PFSK-1 (cell line): ENCODE data around the gene ATP6V0D1.

ENCODE experiments used
- FOXP2 ChIP-seq: optimal IDR thresholded peaks from 2 replicates; pipeline ENCODE3; 2011; ENCODE audit warnings: borderline replicate concordance, control low read depth, inconsistent platforms; ENCODE audit not compliant: insufficient read depth; ENCODE audit errors: extremely low read length, extremely low read depth
- POLR2AphosphoS5 ChIP-seq: IDR thresholded peaks from 2 replicates; pipeline ENCODE4 v1.6.1; 2012; ENCODE audit warnings: low read depth, mild to moderate bottlenecking, control low read depth, low read length, moderate library complexity
- SIN3A ChIP-seq: IDR thresholded peaks from 2 replicates; pipeline ENCODE4 v1.6.1; 2012; ENCODE audit warnings: mild to moderate bottlenecking, low read length, moderate library complexity, borderline replicate concordance; ENCODE audit not compliant: insufficient read depth
- TAF1 ChIP-seq: IDR thresholded peaks from 2 replicates; pipeline ENCODE4 v1.6.1; 2012; ENCODE audit warnings: low read length, control low read depth, borderline replicate concordance; ENCODE audit not compliant: insufficient read depth
- TF ChIP-seq, protein P1 (sequence below), 2 experiments: IDR thresholded peaks; 2 replicates each; pipeline versions ENCODE4 v1.6.1 to v1.8.0; 2011 to 2012; ENCODE audit warnings: low read depth in 2 of 2, low read length in 2 of 2, control low read depth in 1 of 2, inconsistent platforms in 1 of 2, mild to moderate bottlenecking in 1 of 2, moderate library complexity in 1 of 2; ENCODE audit not compliant: insufficient read depth in 1 of 2

ATP6V0D1 gene

GRCh38 chr16:67445913-67446907 lies 34.7 kb downstream of the ATP6V0D1 start:
- TF ChIP-seq FOXP2: no peak
- no peak for TF ChIP-seq POLR2AphosphoS5
- TF ChIP-seq SIN3A: no peak
- no peak for TF ChIP-seq TAF1
- TF ChIP-seq, protein P1, sequence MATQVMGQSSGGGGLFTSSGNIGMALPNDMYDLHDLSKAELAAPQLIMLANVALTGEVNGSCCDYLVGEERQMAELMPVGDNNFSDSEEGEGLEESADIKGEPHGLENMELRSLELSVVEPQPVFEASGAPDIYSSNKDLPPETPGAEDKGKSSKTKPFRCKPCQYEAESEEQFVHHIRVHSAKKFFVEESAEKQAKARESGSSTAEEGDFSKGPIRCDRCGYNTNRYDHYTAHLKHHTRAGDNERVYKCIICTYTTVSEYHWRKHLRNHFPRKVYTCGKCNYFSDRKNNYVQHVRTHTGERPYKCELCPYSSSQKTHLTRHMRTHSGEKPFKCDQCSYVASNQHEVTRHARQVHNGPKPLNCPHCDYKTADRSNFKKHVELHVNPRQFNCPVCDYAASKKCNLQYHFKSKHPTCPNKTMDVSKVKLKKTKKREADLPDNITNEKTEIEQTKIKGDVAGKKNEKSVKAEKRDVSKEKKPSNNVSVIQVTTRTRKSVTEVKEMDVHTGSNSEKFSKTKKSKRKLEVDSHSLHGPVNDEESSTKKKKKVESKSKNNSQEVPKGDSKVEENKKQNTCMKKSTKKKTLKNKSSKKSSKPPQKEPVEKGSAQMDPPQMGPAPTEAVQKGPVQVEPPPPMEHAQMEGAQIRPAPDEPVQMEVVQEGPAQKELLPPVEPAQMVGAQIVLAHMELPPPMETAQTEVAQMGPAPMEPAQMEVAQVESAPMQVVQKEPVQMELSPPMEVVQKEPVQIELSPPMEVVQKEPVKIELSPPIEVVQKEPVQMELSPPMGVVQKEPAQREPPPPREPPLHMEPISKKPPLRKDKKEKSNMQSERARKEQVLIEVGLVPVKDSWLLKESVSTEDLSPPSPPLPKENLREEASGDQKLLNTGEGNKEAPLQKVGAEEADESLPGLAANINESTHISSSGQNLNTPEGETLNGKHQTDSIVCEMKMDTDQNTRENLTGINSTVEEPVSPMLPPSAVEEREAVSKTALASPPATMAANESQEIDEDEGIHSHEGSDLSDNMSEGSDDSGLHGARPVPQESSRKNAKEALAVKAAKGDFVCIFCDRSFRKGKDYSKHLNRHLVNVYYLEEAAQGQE (IDR thresholded peaks at IDR 0.05; ENCODE audit: insufficient read depth in 1 of 2, low read depth in 2 of 2, low read length in 2 of 2): no peak

DNA sequence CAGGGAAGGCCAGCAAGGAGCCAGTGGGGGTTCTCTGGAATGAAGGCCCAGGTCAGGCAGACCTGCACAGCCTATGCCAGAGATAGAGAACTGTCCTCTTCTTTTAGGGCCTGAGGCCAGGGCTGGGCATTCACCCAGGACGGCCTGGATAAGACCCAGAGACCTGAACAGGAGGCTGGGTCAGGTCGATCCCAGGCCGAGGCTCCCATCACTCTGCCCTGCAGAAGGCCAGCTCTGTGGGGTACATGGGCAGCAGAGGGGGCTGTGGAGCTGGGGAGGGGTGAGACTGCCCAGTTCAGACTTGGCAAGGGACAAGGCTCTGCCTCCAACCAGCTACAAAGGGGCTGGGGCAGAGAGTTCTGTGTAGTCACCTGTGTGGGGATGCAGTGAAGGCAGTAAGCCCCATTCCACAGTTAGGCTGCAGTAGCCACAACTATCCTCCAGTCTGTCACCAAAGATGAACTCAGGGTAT lies 35.5 kb downstream of the ATP6V0D1 start:
- no peak for TF ChIP-seq TAF1
- no peak for TF ChIP-seq POLR2AphosphoS5
- no peak for TF ChIP-seq FOXP2
- TF ChIP-seq, protein P1 (IDR thresholded peaks at IDR 0.05; ENCODE audit: insufficient read depth in 1 of 2, low read depth in 2 of 2, low read length in 2 of 2): no peak
- no peak for TF ChIP-seq SIN3A

DNA sequence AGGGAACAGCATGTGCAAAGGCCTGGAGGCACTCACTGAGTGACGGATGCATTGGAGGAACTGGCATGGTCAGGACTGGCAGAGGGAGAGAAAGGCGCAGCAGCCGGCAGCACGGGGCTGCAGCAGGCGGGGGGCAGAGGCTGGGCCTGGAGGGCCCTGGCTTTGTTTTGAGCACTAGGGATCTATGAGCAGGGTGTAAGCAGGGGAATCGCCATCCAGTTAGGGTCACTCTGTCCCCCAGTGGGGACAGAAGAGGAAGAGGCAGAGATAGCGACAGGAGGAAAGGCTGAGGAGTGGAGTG lies 35.9 kb downstream of the ATP6V0D1 start:
- no peak for TF ChIP-seq SIN3A
- no peak for TF ChIP-seq POLR2AphosphoS5
- no peak for TF ChIP-seq FOXP2
- TF ChIP-seq TAF1: no peak
- TF ChIP-seq, protein P1 (IDR thresholded peaks at IDR 0.05; ENCODE audit: insufficient read depth in 1 of 2, low read depth in 2 of 2, low read length in 2 of 2): no peak

DNA sequence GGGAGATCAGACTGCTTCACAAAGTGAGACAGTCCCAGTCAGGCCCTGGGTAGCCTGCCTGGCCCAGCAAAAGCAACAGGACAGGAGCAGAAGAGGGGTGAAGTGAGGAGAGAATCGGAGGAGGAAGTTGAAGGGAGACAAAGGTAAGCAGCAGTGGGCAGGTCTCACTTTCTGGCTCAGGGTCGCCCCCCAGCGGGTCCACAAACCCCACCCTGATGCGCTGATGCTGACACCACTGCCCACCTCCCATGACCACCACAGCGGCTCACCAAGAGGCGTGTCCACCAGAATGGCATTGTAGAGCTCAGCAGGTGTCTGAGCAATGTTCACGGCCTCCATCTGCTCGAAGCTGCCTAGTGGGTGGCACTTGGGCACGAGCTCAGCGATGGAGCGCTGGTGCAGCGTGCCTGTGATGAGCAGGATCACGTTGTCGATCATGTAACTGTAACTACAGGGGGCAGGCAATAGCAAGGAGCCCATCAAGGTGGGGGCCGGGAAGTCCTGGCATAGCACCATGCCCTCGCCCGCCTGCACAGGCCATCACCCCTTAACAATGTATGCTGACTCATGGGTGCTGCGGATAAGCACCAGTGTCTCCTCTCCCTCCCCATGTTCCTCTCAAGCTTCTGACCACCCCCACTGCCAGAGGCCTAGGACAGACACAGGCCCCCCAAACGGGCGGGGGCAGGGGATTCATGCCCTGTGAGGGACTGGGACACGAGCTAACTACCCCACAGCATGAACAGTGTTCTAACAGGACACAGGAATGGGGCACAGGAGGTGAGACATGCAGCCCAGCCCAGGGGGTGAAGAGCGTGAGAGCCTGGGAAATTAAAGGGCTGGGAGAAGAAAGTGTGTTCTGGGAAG lies 36.5 kb downstream of the ATP6V0D1 start:
- no peak for TF ChIP-seq TAF1
- TF ChIP-seq POLR2AphosphoS5: no peak
- no peak for TF ChIP-seq SIN3A
- TF ChIP-seq FOXP2: no peak
- TF ChIP-seq, protein P1 (IDR thresholded peaks at IDR 0.05; ENCODE audit: insufficient read depth in 1 of 2, low read depth in 2 of 2, low read length in 2 of 2): no peak
